H54 (cell line): ENCODE results near the gene NSF.
A peak's percentile ranks its signal among the peaks of the same experiment; 100 is the strongest.
"Not testable (repeated sequence)": the region's sequence is repeated elsewhere in the genome, so short reads cannot be mapped to it uniquely, and the experiment has no call there.

Experiments used
- DNase-seq: peaks from one replicate; pipeline ENCODE4 v3.0.0; 2011; ENCODE audit warnings: low spot score, mixed read lengths; ENCODE audit not compliant: insufficient read length
- FAIRE-seq: peaks from 3 replicates; lab custom pipeline; 2011; peaks lifted over from hg19 to GRCh38; lab: Jason Lieb, UNC
- POLR2A ChIP-seq: IDR thresholded peaks from 2 replicates; pipeline ENCODE4 v1.6.1; 2011; ENCODE audit warnings: low read depth, mild to moderate bottlenecking, low read length

Gene NSF

DNA sequence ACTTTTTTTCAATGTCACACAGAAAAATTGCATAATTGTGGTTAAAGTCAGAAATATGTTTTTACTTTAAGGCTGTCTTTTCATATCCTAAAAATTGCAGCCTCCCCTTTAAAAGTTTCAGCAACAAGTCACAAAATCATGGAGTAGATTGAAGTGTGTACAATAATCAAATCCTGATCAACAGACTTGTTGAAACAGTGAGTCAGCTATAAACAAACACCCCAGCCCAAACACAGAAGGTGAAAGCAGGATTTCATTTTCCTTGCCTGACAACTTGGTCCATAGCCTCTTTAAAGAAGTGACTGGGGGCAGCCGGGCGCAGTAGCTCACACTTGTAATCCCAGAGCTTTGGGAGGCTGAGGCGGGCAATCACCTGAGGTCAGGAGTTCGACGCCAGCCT lies 168.1 kb downstream of the NSF start:
- DNase-seq (no peak), FAIRE-seq (no peak)
- TF ChIP-seq POLR2A = no peak

DNA sequence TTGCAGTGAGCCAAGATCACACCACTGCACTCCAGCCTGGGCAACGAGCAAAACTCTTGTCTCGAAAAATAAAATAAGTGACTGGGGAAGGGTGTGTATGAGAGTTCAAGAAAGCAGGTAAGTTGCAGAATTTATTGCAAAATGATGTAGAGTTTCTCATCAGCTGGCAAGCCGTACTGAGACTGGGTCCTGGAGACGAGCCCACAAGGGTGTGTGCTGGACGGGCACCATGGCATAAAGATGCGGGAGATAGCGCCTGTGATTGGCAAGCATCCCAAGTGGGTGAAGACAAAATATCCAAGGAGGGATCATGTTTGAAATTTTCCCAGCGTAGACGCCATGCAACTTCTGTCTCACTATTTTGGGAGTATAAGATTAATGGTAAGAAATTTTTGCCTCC lies 168.7 kb downstream of the NSF start:
- no peak for TF ChIP-seq POLR2A
- DNase-seq = no peak
- no peak for FAIRE-seq

- FAIRE-seq (no peak), DNase-seq (no peak)
- no peak for TF ChIP-seq POLR2A
Observed at GRCh38 chr17:46763416-46763815, 172.9 kb downstream of the NSF start.

DNA sequence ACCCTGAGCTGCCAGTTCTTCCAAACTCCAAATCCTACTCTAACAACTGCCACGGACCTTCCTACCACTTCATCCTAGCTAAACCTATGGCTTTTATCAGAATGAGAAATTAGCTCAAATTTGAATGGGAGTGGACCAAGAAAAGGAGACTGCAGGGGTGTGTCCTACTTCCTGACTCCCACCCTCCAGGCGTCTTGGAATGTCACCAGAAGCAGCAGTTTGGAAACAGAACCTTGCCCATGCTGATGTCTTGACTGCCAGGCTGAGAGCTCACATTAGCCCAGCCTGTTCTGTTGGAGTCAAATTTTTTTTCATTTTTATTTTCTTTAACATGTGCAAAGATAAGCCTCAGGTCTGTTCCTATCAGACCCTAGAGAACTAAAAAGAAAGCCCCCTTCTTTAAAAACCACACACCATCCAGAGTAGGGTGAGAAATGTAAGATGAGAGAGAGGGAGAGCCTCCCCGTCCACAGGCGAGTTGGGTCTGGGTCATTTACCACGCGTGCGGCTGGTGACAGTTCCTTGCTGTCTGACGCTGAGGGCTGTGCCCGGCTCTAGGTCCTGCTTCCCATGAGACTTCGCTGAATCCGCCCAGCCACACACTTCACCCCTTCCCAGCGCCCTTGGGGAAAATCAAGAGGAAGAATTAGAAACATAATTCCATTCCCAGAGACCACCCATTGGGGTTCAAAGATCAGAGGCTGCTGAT lies 173.7 kb downstream of the NSF start:
- no peak for TF ChIP-seq POLR2A
- DNase-seq (no peak), FAIRE-seq (no peak)

GRCh38 chr17:46764709-46765401 lies 174.4 kb downstream of the NSF start:
- peak; percentile 18; the same call in 1 of the 2 replicates for TF ChIP-seq POLR2A
- DNase-seq = peak; percentile 94
- FAIRE-seq = peak; percentile 88

DNA sequence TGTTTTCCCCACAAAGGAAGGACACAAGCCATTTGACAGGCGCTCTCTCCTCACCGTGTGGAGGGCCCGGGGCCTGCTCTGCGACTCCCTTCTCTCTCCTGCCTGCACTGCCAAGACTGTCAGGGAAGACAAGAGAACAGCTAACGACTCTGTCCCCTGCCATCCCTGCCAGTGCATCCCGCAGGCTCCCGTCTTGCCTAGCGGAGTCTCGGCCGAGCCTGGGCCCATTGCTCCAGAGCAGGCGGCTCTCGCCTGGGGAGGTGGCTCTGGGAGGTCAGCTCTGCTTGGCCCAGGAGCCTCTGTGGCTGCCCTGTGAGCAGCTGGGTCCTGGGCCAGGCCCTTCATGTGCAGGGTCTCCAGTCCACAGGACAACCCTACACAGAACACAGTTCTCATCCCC lies 175.0 kb downstream of the NSF start:
- FAIRE-seq = no peak
- no peak for TF ChIP-seq POLR2A
- DNase-seq = no peak

GRCh38 chr17:46766493-46767491 lies 176.3 kb downstream of the NSF start:
- no peak for TF ChIP-seq POLR2A
- FAIRE-seq = no peak
- no peak for DNase-seq

DNA sequence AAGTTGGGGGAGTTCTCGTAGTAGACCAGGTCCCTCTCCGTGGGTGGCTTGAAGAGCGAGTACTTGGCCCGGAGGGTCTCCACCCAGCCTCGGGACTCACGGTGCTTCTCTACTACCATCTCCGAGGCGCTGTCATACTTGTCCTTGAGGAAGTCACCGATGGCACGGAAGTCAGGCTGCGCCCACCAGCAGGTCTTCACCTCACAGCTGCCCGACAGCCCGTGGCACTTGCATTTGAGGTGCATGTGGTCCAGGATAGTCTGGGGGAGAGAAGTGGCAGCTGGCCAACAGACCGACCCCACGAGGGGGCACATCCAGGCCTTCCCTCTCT lies 178.0 kb downstream of the NSF start:
- TF ChIP-seq POLR2A = no peak
- no peak for FAIRE-seq

GRCh38 chr17:46768896-46769295 lies 178.4 kb downstream of the NSF start:
- not testable (repeated sequence) for FAIRE-seq

More for the DNA sequence above, 178.0 kb downstream of the NSF start:
- DNase-seq = no peak

DNA sequence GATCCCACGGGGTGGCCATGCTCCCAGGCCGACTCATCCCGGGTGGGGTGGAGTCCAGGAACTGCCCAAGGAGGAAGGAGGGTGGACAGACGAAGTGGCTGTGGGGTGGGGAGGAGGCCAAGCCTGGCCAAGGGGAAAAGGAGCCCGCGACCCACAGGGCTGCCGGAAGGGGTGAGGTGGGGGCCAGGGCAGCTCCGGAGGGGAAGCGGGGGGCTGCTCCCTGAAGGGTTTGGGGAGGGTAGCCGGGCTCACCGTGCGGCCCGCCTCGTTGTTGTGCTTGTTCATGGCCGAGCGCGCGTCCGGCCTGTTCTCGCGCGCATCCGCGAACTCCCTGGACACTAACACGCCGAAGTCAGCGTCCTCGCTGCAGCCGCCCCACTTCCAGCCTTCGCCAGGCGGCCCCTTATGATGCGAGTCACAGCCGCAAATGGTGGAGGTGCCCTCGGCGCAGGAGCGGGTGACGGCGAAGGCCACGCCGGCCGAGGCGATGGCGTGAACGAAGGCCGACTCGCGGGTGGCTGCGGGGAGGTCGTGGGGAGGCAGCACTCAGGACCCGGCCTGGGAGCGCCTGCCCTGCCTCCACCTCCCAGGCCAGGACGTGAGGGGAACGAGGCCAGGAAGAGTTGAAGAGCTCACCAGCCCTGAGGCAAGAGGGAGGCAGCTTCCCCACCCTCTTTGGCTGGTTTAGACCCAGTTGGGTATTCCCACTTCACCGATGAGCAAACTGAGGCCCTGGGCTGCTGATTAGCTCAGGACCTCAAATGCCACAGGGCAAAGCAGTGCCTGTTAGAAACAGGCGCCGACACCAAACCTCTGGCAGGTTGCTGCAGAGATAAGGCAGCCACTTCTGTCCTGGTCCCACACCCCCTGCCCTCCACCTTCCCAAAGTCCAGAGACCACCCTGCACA lies 179.3 kb downstream of the NSF start:
- FAIRE-seq (no peak), DNase-seq (no peak)
- TF ChIP-seq POLR2A = 0 out of 2 replicates have a peak, but pooled peaks have one; percentile 12

More at GRCh38 chr17:46768896-46769295, 178.4 kb downstream of the NSF start:
- not testable (repeated sequence) for DNase-seq

DNA sequence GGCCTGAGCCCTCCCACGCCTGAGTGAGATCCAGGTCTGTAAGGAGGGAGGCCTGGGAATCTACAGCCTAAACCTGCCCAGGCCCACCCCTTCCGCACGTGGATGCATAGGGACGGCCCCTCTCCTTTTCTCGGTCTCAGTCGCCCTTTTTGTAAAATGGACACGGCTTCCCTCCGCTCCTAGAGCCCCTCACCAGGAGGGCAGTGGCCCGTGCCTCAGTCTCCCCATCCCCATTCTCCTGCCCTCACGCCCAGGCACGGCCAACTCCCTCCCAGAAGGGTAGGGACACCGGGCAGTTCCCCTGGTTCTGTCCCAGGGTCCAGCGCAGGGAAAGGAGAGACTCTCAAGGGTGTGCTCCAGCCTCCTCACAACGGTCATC lies 180.0 kb downstream of the NSF start:
- no peak for TF ChIP-seq POLR2A
- no peak for DNase-seq
- FAIRE-seq = no peak

- TF ChIP-seq POLR2A = peak; percentile 53
- DNase-seq = no peak
- no peak for FAIRE-seq
Observed at GRCh38 chr17:46770818-46771560, 180.5 kb downstream of the NSF start.
